Sigmoid colon (tissue), 4 donors: ENCODE measurements around the gene VIL1.
A peak's percentile ranks its signal among the peaks of the same experiment; 100 is the strongest.

Experiments
- POLR2A ChIP-seq, 2 donors: fragments of 450-650 bp; IDR thresholded peaks; one replicate each; pipeline ENCODE4 v1.6.1; 2016; ENCODE audit warnings: antibody characterized with exemption in 2 of 2, mild to moderate bottlenecking in 2 of 2, moderate library complexity in 2 of 2
- POLR2AphosphoS5 ChIP-seq, 4 donors: sonication (generic); formaldehyde crosslinking; IDR thresholded peaks; one replicate each; pipeline ENCODE4 v1.6.1; 2017; ENCODE audit warnings: antibody characterized with exemption in 4 of 4
- TF ChIP-seq, protein P1 (sequence below), 4 experiments: fragments of 450-650 bp in 3 of 4; fragments of 200-600 bp in 1 of 4; IDR thresholded peaks; one replicate each; pipeline ENCODE4 v1.5.1; 2016 to 2019; ENCODE audit warnings: antibody characterized with exemption in 4 of 4, mild to moderate bottlenecking in 3 of 4, moderate library complexity in 2 of 4

GRCh38 chr2:218399391-218400166 lies 19.3 kb upstream of the VIL1 start, which contains the start of gene CTDSP1:
- TF ChIP-seq, protein P1, sequence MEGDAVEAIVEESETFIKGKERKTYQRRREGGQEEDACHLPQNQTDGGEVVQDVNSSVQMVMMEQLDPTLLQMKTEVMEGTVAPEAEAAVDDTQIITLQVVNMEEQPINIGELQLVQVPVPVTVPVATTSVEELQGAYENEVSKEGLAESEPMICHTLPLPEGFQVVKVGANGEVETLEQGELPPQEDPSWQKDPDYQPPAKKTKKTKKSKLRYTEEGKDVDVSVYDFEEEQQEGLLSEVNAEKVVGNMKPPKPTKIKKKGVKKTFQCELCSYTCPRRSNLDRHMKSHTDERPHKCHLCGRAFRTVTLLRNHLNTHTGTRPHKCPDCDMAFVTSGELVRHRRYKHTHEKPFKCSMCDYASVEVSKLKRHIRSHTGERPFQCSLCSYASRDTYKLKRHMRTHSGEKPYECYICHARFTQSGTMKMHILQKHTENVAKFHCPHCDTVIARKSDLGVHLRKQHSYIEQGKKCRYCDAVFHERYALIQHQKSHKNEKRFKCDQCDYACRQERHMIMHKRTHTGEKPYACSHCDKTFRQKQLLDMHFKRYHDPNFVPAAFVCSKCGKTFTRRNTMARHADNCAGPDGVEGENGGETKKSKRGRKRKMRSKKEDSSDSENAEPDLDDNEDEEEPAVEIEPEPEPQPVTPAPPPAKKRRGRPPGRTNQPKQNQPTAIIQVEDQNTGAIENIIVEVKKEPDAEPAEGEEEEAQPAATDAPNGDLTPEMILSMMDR (IDR thresholded peaks at IDR 0.05): no peak
- TF ChIP-seq POLR2A (IDR thresholded peaks at IDR 0.05) (peak; percentile 36 to 57), POLR2AphosphoS5 (IDR thresholded peaks at IDR 0.05) (peak; percentile 73 to 93 (median 83))
